ENCODE results near the gene HINT3.

DNA sequence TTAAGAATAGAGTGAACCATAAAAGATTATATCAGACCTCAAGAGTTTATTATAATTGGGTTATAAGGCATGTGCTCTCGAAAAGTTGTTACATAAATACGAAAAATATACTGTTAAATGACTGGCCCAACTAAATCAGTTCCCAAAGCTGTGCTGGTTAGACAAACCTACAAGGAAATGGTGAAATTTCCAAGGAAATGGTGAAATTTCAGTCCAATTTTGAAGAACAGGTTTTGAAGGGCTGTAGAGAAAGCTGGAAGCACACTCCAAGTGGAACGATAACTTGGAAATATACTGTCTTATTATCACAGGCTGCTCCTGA lies 29.4 kb downstream of the HINT3 start:
- TF ChIP-seq, protein P1, sequence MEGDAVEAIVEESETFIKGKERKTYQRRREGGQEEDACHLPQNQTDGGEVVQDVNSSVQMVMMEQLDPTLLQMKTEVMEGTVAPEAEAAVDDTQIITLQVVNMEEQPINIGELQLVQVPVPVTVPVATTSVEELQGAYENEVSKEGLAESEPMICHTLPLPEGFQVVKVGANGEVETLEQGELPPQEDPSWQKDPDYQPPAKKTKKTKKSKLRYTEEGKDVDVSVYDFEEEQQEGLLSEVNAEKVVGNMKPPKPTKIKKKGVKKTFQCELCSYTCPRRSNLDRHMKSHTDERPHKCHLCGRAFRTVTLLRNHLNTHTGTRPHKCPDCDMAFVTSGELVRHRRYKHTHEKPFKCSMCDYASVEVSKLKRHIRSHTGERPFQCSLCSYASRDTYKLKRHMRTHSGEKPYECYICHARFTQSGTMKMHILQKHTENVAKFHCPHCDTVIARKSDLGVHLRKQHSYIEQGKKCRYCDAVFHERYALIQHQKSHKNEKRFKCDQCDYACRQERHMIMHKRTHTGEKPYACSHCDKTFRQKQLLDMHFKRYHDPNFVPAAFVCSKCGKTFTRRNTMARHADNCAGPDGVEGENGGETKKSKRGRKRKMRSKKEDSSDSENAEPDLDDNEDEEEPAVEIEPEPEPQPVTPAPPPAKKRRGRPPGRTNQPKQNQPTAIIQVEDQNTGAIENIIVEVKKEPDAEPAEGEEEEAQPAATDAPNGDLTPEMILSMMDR (IDR thresholded peaks at IDR 0.05): no peak
- TF ChIP-seq EP300 (IDR thresholded peaks at IDR 0.05) (no peak), POLR2A (IDR thresholded peaks at IDR 0.05) (no peak), POLR2AphosphoS5 (IDR thresholded peaks at IDR 0.05) (no peak)

All from suprapubic skin (tissue), 4 donors.